GM12892 (cell line): Measurements from ENCODE around the gene SBDS.

ENCODE experiments used
- POLR2A ChIP-seq: IDR thresholded peaks from 2 replicates; pipeline ENCODE4 v1.6.1; 2011; ENCODE audit warnings: low read depth, low read length, control low read depth
- POLR2AphosphoS5 ChIP-seq: IDR thresholded peaks from 2 replicates; pipeline ENCODE4 v1.6.1; 2011; ENCODE audit warnings: low read depth, low read length, control low read depth

DNA sequence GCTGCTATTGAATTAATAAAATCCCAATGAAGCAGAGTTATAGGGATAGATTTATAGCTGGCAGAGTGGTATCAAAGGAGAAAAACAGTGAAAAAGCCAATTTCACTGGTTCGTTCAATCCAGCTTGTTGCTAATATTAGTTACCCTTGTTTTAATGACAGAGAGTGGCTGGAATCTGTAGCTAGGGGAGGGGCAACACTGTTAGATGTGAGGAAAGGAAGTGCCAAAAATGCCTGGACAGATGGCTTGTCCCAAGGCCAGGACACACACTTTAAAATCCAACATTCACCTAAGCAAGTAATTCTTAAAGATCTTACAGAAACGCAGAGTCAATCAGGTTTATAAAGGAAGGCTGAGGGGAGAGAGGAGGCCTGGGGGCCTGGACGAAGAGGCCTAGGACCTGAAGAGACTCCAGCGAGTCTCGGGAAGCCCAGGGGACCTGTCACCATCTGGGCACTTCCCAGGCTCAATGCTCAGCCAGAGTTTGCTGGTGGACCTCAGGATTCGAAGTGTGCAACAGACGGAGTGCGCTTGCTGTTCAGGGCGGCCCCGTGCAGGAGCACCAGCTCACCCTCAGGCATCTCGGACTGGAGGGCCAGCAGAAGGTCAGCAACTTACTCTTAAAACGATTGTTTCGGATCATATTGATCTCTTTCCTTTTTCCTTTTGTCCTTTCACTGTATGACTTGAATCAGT, 37.6 kb downstream of the SBDS start:
- TF ChIP-seq POLR2AphosphoS5 (peak; percentile 60), POLR2A (no peak; the same call in 1 of the 2 replicates)
